HepG2 (cell line): Measurements from ENCODE around the gene ZFHX3. TPM values are rescaled to one million over a fixed set of nuclear protein-coding genes. Genes with fewer than 3 reads are reported as not detected.
A peak's percentile ranks its signal among the peaks of the same experiment; 100 is the strongest.

Experiments
- ASH2L ChIP-seq: fragments of 300-600, 200-600 bp; sonication (generic); IDR thresholded peaks from 2 replicates; pipeline ENCODE4 v1.7.0; 2017; ENCODE audit warnings: low read depth, mild to moderate bottlenecking, moderate library complexity, mixed read lengths, low read length; ENCODE audit not compliant: insufficient read length
- FOXO4 ChIP-seq: sonication (generic); formaldehyde crosslinking; conservative IDR thresholded peaks from 2 replicates; pipeline ENCODE4 v1.8.1; 2023; ENCODE audit warnings: missing genetic modification reagents
- HIC2 ChIP-seq: sonication (generic); formaldehyde crosslinking; IDR thresholded peaks from 2 replicates; pipeline ENCODE4 v1.9.0; 2022; ENCODE audit warnings: low read depth, missing genetic modification reagents
- JDP2 ChIP-seq: sonication (generic); formaldehyde crosslinking; IDR thresholded peaks from 2 replicates; pipeline ENCODE4 v1.8.1; 2022; ENCODE audit warnings: missing genetic modification reagents, borderline replicate concordance
- KAT8 ChIP-seq: IDR thresholded peaks from 2 replicates; pipeline ENCODE4 v1.6.1; 2016; ENCODE audit warnings: missing genetic modification reagents, missing compliant biosample characterization
- LCORL ChIP-seq, 2 experiments: fragments of 450-650 bp in 1 of 2; sonication (generic) in 1 of 2; formaldehyde crosslinking in 1 of 2; IDR thresholded peaks; 2 replicates each; pipeline versions ENCODE4 v1.5.0 to v1.6.1; 2017 to 2020; ENCODE audit warnings: antibody characterized with exemption in 1 of 2, missing genetic modification reagents in 1 of 2
- MED1 ChIP-seq: sonication (generic); formaldehyde crosslinking; IDR thresholded peaks from 2 replicates; pipeline ENCODE4 v1.4.0; 2020; ENCODE audit warnings: missing genetic modification reagents
- PPARG ChIP-seq: conservative IDR thresholded peaks from 2 replicates; pipeline ENCODE4 v1.6.1; 2016; ENCODE audit warnings: missing biosample characterization, missing genetic modification reagents
- TFDP1 ChIP-seq: IDR thresholded peaks from 2 replicates; pipeline ENCODE4 v1.6.1; 2016; ENCODE audit warnings: missing compliant biosample characterization, missing genetic modification reagents, borderline replicate concordance
- THRA ChIP-seq: sonication (generic); formaldehyde crosslinking; IDR thresholded peaks from 2 replicates; pipeline ENCODE4 v1.4.0; 2020; ENCODE audit warnings: missing genetic modification reagents, borderline replicate concordance
- ZFP37 ChIP-seq: sonication (generic); formaldehyde crosslinking; IDR thresholded peaks from 2 replicates; pipeline ENCODE4 v1.4.0; 2020; ENCODE audit warnings: missing genetic modification reagents, borderline replicate concordance
- ZMAT3 ChIP-seq: sonication (generic); formaldehyde crosslinking; conservative IDR thresholded peaks from 2 replicates; pipeline ENCODE4 v1.7.0; 2021; ENCODE audit warnings: missing genetic modification reagents
- ZMYM2 ChIP-seq: sonication (generic); formaldehyde crosslinking; IDR thresholded peaks from 2 replicates; pipeline ENCODE4 v1.8.0; 2022; ENCODE audit warnings: mild to moderate bottlenecking, missing genetic modification reagents
- ZNF274 ChIP-seq: sonication (generic); formaldehyde crosslinking; IDR thresholded peaks from 2 replicates; pipeline ENCODE4 v1.5.1; 2020; ENCODE audit warnings: mild to moderate bottlenecking, missing genetic modification reagents
- ZNF292 ChIP-seq: sonication (generic); formaldehyde crosslinking; IDR thresholded peaks from 2 replicates; pipeline ENCODE4 v1.8.1; 2022; ENCODE audit warnings: mild to moderate bottlenecking, low read depth, missing genetic modification reagents, borderline replicate concordance
- ZNF430 ChIP-seq: sonication (generic); formaldehyde crosslinking; IDR thresholded peaks from 2 replicates; pipeline ENCODE4 v1.9.0; 2021; ENCODE audit warnings: mild to moderate bottlenecking, missing genetic modification reagents
- ZNF431 ChIP-seq: sonication (generic); formaldehyde crosslinking; IDR thresholded peaks from 2 replicates; pipeline ENCODE4 v1.9.0; 2022; ENCODE audit warnings: missing genetic modification reagents, low read depth, mild to moderate bottlenecking, borderline replicate concordance
- ZNF44 ChIP-seq: sonication (generic); formaldehyde crosslinking; IDR thresholded peaks from 2 replicates; pipeline ENCODE4 v1.5.1; 2020; ENCODE audit warnings: mild to moderate bottlenecking, missing genetic modification reagents
- ZNF605 ChIP-seq: sonication (generic); formaldehyde crosslinking; IDR thresholded peaks from 2 replicates; pipeline ENCODE4 v1.8.0; 2022; ENCODE audit warnings: mild to moderate bottlenecking, missing genetic modification reagents
- polyA plus RNA-seq, 8 experiments: library from polyadenylated mRNA; depleted of rRNA in 3 of 8; stranded (reverse) in 7 of 8; unstranded in 1 of 8; fragments of >200 nt; fragmentation: Illumina TruSeq in 4 of 8; extraction: Trizol in 4 of 8; gene quantifications; 2 replicates each; pipeline versions ENCODE4 v1.2.1 to v1.2.3, GENCODE V29; 2011 to 2016; ENCODE audit warnings: low read depth in 4 of 8, missing spikeins in 1 of 8, mixed read lengths in 1 of 8; ENCODE audit not compliant: insufficient read depth in 1 of 8
- total RNA-seq, 5 experiments: library from RNA; depleted of rRNA; stranded (reverse); fragments of >200 nt; fragmentation: Illumina TruSeq; extraction: Trizol; gene quantifications; 2 replicates each; pipeline ENCODE4 v1.2.3, GENCODE V29; 2016; ENCODE audit warnings: low read depth in 1 of 5
- TF ChIP-seq, protein P1 (sequence below): sonication (generic); formaldehyde crosslinking; IDR thresholded peaks from 2 replicates; pipeline ENCODE4 v1.8.0; 2022; ENCODE audit warnings: missing genetic modification reagents, mild to moderate bottlenecking, moderate library complexity, borderline replicate concordance

Gene ZFHX3
- total and polyA plus RNA-seq, 2 of the 13 experiments (the other 11 are each of a cell fraction or from before 2014, with no cell fraction given), result 5.0 to 6.0 TPM

- peak; percentile 25; the same call in 1 of the 2 replicates for TF ChIP-seq THRA (CRISPR knock-in tag)
- no peak for TF ChIP-seq ZNF44 (CRISPR knock-in tag)
- TF ChIP-seq, protein P1, sequence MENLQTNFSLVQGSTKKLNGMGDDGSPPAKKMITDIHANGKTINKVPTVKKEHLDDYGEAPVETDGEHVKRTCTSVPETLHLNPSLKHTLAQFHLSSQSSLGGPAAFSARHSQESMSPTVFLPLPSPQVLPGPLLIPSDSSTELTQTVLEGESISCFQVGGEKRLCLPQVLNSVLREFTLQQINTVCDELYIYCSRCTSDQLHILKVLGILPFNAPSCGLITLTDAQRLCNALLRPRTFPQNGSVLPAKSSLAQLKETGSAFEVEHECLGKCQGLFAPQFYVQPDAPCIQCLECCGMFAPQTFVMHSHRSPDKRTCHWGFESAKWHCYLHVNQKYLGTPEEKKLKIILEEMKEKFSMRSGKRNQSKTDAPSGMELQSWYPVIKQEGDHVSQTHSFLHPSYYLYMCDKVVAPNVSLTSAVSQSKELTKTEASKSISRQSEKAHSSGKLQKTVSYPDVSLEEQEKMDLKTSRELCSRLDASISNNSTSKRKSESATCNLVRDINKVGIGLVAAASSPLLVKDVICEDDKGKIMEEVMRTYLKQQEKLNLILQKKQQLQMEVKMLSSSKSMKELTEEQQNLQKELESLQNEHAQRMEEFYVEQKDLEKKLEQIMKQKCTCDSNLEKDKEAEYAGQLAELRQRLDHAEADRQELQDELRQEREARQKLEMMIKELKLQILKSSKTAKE (CRISPR knock-in tag), result peak; percentile 68
- TF ChIP-seq ZNF431, result 0 out of 2 replicates have a peak, but pooled peaks have one; percentile 40
- no peak for TF ChIP-seq JDP2
- TF ChIP-seq ZNF430 (CRISPR knock-in tag), result peak; percentile 12
- no peak for TF ChIP-seq TFDP1 (CRISPR knock-in tag)
- TF ChIP-seq ZNF292 (CRISPR knock-in tag), result peak; percentile 48; the same call in 1 of the 2 replicates
- TF ChIP-seq KAT8, result 0 out of 2 replicates have a peak, but pooled peaks have one; percentile 30
- no peak for TF ChIP-seq ZMYM2 (CRISPR knock-in tag)
- peak; percentile 71 for TF ChIP-seq HIC2
- peak; percentile 73; the same call in 1 of the 2 replicates for TF ChIP-seq ZNF605 (CRISPR knock-in tag)
- peak; percentile 56; the same call in 1 of the 2 replicates for TF ChIP-seq ZNF274 (CRISPR knock-in tag)
- no peak for TF ChIP-seq FOXO4 (CRISPR knock-in tag)
- TF ChIP-seq MED1 (CRISPR knock-in tag), result peak; percentile 37; the same call in 1 of the 2 replicates
- TF ChIP-seq PPARG (CRISPR knock-in tag), result no peak
- no peak for TF ChIP-seq LCORL (IDR thresholded peaks at IDR 0.05)
- peak; percentile 60 for TF ChIP-seq LCORL (CRISPR knock-in tag; IDR thresholded peaks at IDR 0.05)
- 0 out of 2 replicates have a peak, but pooled peaks have one; percentile 24 for TF ChIP-seq ZFP37 (CRISPR knock-in tag)
- peak; percentile 33 for TF ChIP-seq ASH2L
- peak; percentile 56; the same call in 1 of the 2 replicates for TF ChIP-seq ZMAT3
Observed at GRCh38 chr16:73047536-73048291, at the start of gene ZFHX3 (continued).
